ENCODE results near the gene PHACTR2.
A peak's percentile ranks its signal among the peaks of the same experiment; 100 is the strongest.

Gene PHACTR2

DNA sequence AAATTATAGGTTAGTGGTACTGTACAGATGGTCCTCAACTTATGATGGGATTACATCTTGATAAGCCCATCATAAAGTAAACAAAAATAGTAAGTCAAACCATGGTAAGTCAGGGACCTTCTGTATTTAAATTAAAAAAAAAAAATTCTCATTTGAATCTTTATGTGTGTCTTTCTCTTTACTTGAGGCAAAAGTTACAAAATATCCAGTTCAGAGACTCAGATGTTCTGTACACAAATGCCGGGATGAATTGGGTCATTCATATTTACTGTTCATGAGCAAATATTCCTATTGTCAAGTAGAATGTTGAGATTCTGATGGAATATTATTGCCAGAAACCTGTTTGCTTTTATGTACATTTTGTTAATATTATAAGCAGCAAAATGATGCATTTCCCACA is 13.4 kb downstream of the PHACTR2 start:
- H2BK5ac ChIP-seq (ENCODE audit: low read depth, low read length, poor library complexity), result no peak overlapping the region
- H3K14ac ChIP-seq (ENCODE audit: low read length), result no peak overlapping the region
- no peak overlapping the region for H3K4me3 ChIP-seq (ENCODE audit: low read depth, low read length)
- no peak overlapping the region for H4K12ac ChIP-seq (ENCODE audit: low read depth, low read length)
- H4K91ac ChIP-seq (ENCODE audit: low read depth, low read length), result no peak overlapping the region
- H3K23ac ChIP-seq (ENCODE audit: low read length), result no peak overlapping the region
- no peak overlapping the region for H3K18ac ChIP-seq (ENCODE audit: low read length)
- H3K4me1 ChIP-seq (ENCODE audit: control insufficient read depth in 1 of 2, insufficient read depth in 2 of 2, low read length in 2 of 2), result peaks cover 0 to 11% of the 10 kb centered on the region in 2 experiments
- no peak overlapping the region for H2AFZ ChIP-seq (ENCODE audit: insufficient read depth, low read length, poor library complexity)
- no peak overlapping the region for H4K8ac ChIP-seq (ENCODE audit: low read depth, low read length)
- no peaks in the 10 kb centered on the region for H3K79me1 ChIP-seq (ENCODE audit: low read length)
- H3K36me3 ChIP-seq (ENCODE audit: control insufficient read depth in 1 of 2, insufficient read depth in 2 of 2, low read length in 2 of 2), result peaks cover 0 to 3% of the 10 kb centered on the region in 2 experiments
- peaks cover 2% of the 10 kb centered on the region for H3K79me2 ChIP-seq (ENCODE audit: control insufficient read depth, insufficient read depth, low read length, poor library complexity)
- no peak overlapping the region for H3K4me2 ChIP-seq (ENCODE audit: low read length)
- H3K9ac ChIP-seq (ENCODE audit: low read length), result no peak overlapping the region
- H3K27me3 ChIP-seq (ENCODE audit: insufficient read depth, low read length), result no peaks in the 10 kb centered on the region
- DNase-seq, result no peak
- H2BK120ac ChIP-seq (ENCODE audit: insufficient read depth, low read length, poor library complexity), result no peak overlapping the region
- no peak overlapping the region for H2BK12ac ChIP-seq (ENCODE audit: low read length)
- no peak overlapping the region for H3K4ac ChIP-seq (ENCODE audit: low read depth, low read length)
- H2AK5ac ChIP-seq (ENCODE audit: low read length), result no peak overlapping the region
- no peak overlapping the region for H3K27ac ChIP-seq (ENCODE audit: low read depth, low read length)
- no peaks in the 10 kb centered on the region for H3K9me3 ChIP-seq (ENCODE audit: insufficient read depth, low read depth, low read length)
- no CpG with 5 or more reads among the region's 1 CpG for whole genome bisulfite sequencing (ENCODE audit: extremely low coverage, insufficient coverage, insufficient read length)

DNA sequence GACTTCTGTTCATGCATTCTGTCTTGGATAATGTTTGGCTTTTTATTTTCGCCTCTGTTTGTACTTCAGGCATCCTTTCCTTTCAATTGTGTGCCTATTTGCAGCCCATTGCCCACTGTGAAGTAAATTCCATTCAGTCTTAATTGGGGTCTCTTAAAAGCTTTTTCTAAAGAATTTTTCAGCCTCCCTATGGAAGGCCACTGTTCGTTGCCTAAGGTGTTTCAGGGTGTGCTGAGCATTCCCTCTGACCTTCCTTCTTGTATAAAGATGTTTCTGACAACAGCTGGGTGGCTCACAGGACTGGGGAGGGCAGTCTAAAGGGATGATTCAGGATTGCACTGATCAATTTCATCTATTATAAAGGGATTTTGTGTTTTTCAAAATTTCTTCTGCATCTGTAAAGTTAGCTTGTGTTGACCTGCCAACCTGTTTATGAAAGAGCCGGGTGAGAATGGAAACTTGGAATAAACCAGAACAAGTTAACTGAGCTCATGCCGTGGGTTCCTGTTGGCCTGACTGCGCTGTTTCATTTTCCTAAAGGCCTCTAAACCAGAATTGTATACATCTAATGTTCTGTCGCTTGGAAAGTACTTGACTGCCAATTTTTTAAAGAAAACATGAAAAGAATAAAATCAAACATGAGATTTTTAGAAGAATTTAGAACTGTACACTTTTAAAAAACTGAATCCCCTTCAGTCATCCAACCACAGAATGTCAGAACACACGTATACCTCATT is 14.3 kb downstream of the PHACTR2 start:
- no peaks in the 10 kb centered on the region for H3K27me3 ChIP-seq (ENCODE audit: insufficient read depth, low read length)
- H4K12ac ChIP-seq (ENCODE audit: low read depth, low read length), result no peak overlapping the region
- peaks cover 0 to 11% of the 10 kb centered on the region in 2 experiments for H3K4me1 ChIP-seq (ENCODE audit: control insufficient read depth in 1 of 2, insufficient read depth in 2 of 2, low read length in 2 of 2)
- no peak overlapping the region for H2BK5ac ChIP-seq (ENCODE audit: low read depth, low read length, poor library complexity)
- no peak overlapping the region for H3K23ac ChIP-seq (ENCODE audit: low read length)
- no CpG with 5 or more reads among the region's 7 CpGs for WGBS (ENCODE audit: extremely low coverage, insufficient coverage, insufficient read length)
- H3K4me2 ChIP-seq (ENCODE audit: low read length), result no peak overlapping the region
- DNase-seq, result no peak
- peaks cover 2% of the 10 kb centered on the region for H3K79me2 ChIP-seq (ENCODE audit: control insufficient read depth, insufficient read depth, low read length, poor library complexity)
- H3K79me1 ChIP-seq (ENCODE audit: low read length), result no peaks in the 10 kb centered on the region
- no peak overlapping the region for H3K4ac ChIP-seq (ENCODE audit: low read depth, low read length)
- H4K91ac ChIP-seq (ENCODE audit: low read depth, low read length), result no peak overlapping the region
- no peak overlapping the region for H2BK12ac ChIP-seq (ENCODE audit: low read length)
- no peak overlapping the region for H3K18ac ChIP-seq (ENCODE audit: low read length)
- no peak overlapping the region for H2BK120ac ChIP-seq (ENCODE audit: insufficient read depth, low read length, poor library complexity)
- no peak overlapping the region for H3K9ac ChIP-seq (ENCODE audit: low read length)
- no peak overlapping the region for H4K8ac ChIP-seq (ENCODE audit: low read depth, low read length)
- no peaks in the 10 kb centered on the region for H3K9me3 ChIP-seq (ENCODE audit: insufficient read depth, low read depth, low read length)
- no peak overlapping the region for H2AK5ac ChIP-seq (ENCODE audit: low read length)
- H3K36me3 ChIP-seq (ENCODE audit: control insufficient read depth in 1 of 2, insufficient read depth in 2 of 2, low read length in 2 of 2), result peaks cover 0 to 3% of the 10 kb centered on the region in 2 experiments
- no peak overlapping the region for H2AFZ ChIP-seq (ENCODE audit: insufficient read depth, low read length, poor library complexity)
- no peak overlapping the region for H3K4me3 ChIP-seq (ENCODE audit: low read depth, low read length)
- no peak overlapping the region for H3K27ac ChIP-seq (ENCODE audit: low read depth, low read length)
- H3K14ac ChIP-seq (ENCODE audit: low read length), result no peak overlapping the region

DNA sequence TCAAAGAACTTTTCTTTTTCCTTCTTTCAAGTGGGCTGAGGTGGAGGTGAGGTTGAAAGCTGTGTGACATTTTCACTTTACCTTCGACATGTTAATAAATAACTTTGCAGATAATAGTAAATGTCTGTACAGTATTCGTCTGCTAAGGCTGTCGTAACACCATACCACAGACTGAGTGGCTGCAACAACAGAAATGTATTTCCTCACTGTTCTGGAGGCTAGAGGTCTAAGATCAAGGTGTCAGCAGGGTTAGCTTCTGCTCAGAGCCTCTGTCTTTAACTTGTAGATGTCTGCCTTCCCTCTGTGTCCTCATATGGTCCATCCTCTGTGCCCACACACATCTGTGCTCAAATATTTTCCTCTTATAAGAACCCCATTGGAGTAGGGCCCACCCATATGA is 14.9 kb downstream of the PHACTR2 start:
- Histone ChIP-seq H3K23ac (ENCODE audit: low read length) (no peak overlapping the region), H3K79me1 (ENCODE audit: low read length) (no peaks in the 10 kb centered on the region), H4K12ac (ENCODE audit: low read depth, low read length) (no peak overlapping the region), H4K91ac (ENCODE audit: low read depth, low read length) (no peak overlapping the region), H3K27ac (ENCODE audit: low read depth, low read length) (no peak overlapping the region), H2AFZ (ENCODE audit: insufficient read depth, low read length, poor library complexity) (no peak overlapping the region), H3K27me3 (ENCODE audit: insufficient read depth, low read length) (no peaks in the 10 kb centered on the region), H2AK5ac (ENCODE audit: low read length) (no peak overlapping the region), H3K4ac (ENCODE audit: low read depth, low read length) (no peak overlapping the region), H3K79me2 (ENCODE audit: control insufficient read depth, insufficient read depth, low read length, poor library complexity) (peaks cover 2% of the 10 kb centered on the region), H3K4me2 (ENCODE audit: low read length) (no peak overlapping the region), H3K9ac (ENCODE audit: low read length) (no peak overlapping the region), H2BK120ac (ENCODE audit: insufficient read depth, low read length, poor library complexity) (no peak overlapping the region), H3K9me3 (ENCODE audit: insufficient read depth, low read depth, low read length) (no peaks in the 10 kb centered on the region), H3K18ac (ENCODE audit: low read length) (no peak overlapping the region), H3K4me3 (ENCODE audit: low read depth, low read length) (no peak overlapping the region), H2BK5ac (ENCODE audit: low read depth, low read length, poor library complexity) (no peak overlapping the region), H3K14ac (ENCODE audit: low read length) (no peak overlapping the region), H3K36me3 (ENCODE audit: control insufficient read depth in 1 of 2, insufficient read depth in 2 of 2, low read length in 2 of 2) (peaks cover 0 to 3% of the 10 kb centered on the region in 2 experiments), H4K8ac (ENCODE audit: low read depth, low read length) (no peak overlapping the region), H2BK12ac (ENCODE audit: low read length) (no peak overlapping the region), H3K4me1 (ENCODE audit: control insufficient read depth in 1 of 2, insufficient read depth in 2 of 2, low read length in 2 of 2) (peaks cover 0 to 11% of the 10 kb centered on the region in 2 experiments)
- WGBS (ENCODE audit: extremely low coverage, insufficient coverage, insufficient read length), result no CpG with 5 or more reads among the region's 3 CpGs
- DNase-seq, result peak; percentile 7 to 43

DNA sequence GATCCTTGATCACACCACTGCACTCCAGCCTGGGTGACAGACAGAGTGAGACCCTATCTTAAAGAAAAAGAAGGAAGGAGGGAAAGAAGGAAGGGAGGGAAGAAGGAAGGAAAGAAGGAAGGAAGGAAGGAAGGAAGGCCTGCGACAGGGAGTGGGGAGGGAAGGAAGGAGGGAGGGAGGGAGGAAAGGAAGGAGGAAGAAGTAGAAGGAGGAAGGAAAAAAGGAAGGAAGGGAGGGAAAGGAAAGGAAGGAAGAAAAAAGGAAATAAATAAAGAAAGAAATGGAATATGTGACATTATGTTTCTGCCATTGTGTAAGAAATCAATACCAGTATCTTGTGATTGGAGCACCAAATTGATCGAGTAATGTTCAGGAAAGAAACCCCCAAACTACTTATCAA is 16.2 kb downstream of the PHACTR2 start:
- Histone ChIP-seq H4K91ac (ENCODE audit: low read depth, low read length) (no peak overlapping the region), H3K79me2 (ENCODE audit: control insufficient read depth, insufficient read depth, low read length, poor library complexity) (peaks cover 2% of the 10 kb centered on the region), H3K27ac (ENCODE audit: low read depth, low read length) (no peak overlapping the region), H3K14ac (ENCODE audit: low read length) (no peak overlapping the region), H4K12ac (ENCODE audit: low read depth, low read length) (no peak overlapping the region), H3K9me3 (ENCODE audit: insufficient read depth, low read depth, low read length) (no peaks in the 10 kb centered on the region), H3K4me2 (ENCODE audit: low read length) (no peak overlapping the region), H2AFZ (ENCODE audit: insufficient read depth, low read length, poor library complexity) (no peak overlapping the region), H3K27me3 (ENCODE audit: insufficient read depth, low read length) (no peaks in the 10 kb centered on the region), H2BK5ac (ENCODE audit: low read depth, low read length, poor library complexity) (no peak overlapping the region), H3K23ac (ENCODE audit: low read length) (no peak overlapping the region), H3K4me1 (ENCODE audit: control insufficient read depth in 1 of 2, insufficient read depth in 2 of 2, low read length in 2 of 2) (peaks cover 0 to 11% of the 10 kb centered on the region in 2 experiments), H3K9ac (ENCODE audit: low read length) (no peak overlapping the region), H2BK12ac (ENCODE audit: low read length) (no peak overlapping the region), H3K4ac (ENCODE audit: low read depth, low read length) (no peak overlapping the region), H3K4me3 (ENCODE audit: low read depth, low read length) (no peak overlapping the region), H2AK5ac (ENCODE audit: low read length) (no peak overlapping the region), H3K18ac (ENCODE audit: low read length) (no peak overlapping the region), H2BK120ac (ENCODE audit: insufficient read depth, low read length, poor library complexity) (no peak overlapping the region), H3K36me3 (ENCODE audit: control insufficient read depth in 1 of 2, insufficient read depth in 2 of 2, low read length in 2 of 2) (peaks cover 0 to 4% of the 10 kb centered on the region in 2 experiments), H3K79me1 (ENCODE audit: low read length) (no peaks in the 10 kb centered on the region), H4K8ac (ENCODE audit: low read depth, low read length) (no peak overlapping the region)
- no CpG with 5 or more reads among the region's 2 CpGs for WGBS (ENCODE audit: extremely low coverage, insufficient coverage, insufficient read length)
- no peak for DNase-seq

Measured in trophoblast cell (in vitro differentiated cells and primary cell).